Right kidney (tissue), 1 donor: Measurements from ENCODE around the gene NUDT13.
A peak's percentile ranks its signal among the peaks of the same experiment; 100 is the strongest.
"Not testable (repeated sequence)": the region's sequence is repeated elsewhere in the genome, so short reads cannot be mapped to it uniquely, and the experiment has no call there.

Experiments used
- DNase-seq: peaks from one replicate; pipeline ENCODE4 v3.0.0-alpha.2; 2016

NUDT13 gene

GRCh38 chr10:73099141-73099540 lies 11.1 kb upstream of the NUDT13 start:
- DNase-seq = no peak

DNA sequence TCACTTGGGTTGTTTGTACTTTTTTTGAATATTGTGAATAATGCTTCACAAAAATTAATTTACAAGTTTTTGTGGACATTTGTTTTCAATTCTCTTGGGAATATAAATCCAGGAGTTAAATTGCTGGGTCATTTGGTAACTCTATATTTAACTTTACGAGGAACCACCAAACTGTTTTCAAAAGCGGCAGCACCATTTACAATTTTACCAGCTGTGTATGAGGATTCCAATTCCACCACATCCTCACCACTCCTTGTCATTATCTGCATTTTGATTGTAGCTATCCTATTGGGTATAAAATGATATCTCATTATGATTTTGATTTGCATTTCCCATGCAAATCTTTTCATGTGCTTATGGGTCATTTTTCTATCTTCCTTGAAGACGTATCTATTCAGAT lies 4.0 kb upstream of the NUDT13 start:
- no peak for DNase-seq

DNA sequence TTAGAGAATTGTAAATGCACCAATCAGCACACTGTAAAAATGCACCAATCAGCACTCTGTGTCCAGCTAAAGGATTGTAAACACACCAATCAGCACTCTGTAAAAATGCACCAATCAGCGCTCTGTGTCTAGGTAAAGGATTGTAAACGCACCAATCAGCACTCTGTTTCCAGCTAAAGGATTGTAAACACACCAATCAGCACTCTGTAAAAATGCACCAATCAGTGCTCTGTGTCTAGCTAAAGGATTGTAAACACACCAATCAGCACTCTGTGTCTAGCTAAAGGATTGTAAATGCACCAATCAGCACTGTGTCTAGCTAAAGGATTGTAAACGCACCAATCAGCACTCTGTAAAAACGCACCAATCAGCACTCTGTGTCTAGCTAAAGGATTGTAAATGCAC lies 1.0 kb upstream of the NUDT13 start:
- not testable (repeated sequence) for DNase-seq

DNA sequence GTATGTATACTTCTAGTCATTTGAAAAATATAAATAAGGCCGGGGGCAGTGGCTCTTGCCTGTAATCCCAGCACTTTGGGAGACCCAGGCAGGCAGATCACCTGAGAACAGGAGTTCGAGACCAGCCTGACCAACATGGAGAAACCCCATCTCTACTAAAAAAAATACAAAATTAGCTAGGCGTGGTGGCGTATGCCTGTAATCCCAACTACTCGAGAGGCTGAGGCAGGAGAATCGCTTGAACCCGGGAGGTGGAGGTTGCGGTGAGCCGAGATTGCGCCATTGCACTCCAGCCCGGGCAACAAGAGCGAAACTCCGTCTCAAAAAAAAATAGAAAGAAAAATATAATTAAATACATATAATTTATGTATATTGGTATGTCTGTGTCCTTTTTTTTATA lies 1.8 kb downstream of the NUDT13 start:
- DNase-seq = not testable (repeated sequence)

GRCh38 chr10:73113551-73113950 lies 3.3 kb downstream of the NUDT13 start:
- DNase-seq = no peak

GRCh38 chr10:73116017-73116416 lies 5.8 kb downstream of the NUDT13 start:
- DNase-seq = no peak

- no peak for DNase-seq
These were observed 7.9 kb downstream of the NUDT13 start for GRCh38 chr10:73117976-73118743.

GRCh38 chr10:73119457-73119856 lies 9.2 kb downstream of the NUDT13 start:
- no peak for DNase-seq

DNA sequence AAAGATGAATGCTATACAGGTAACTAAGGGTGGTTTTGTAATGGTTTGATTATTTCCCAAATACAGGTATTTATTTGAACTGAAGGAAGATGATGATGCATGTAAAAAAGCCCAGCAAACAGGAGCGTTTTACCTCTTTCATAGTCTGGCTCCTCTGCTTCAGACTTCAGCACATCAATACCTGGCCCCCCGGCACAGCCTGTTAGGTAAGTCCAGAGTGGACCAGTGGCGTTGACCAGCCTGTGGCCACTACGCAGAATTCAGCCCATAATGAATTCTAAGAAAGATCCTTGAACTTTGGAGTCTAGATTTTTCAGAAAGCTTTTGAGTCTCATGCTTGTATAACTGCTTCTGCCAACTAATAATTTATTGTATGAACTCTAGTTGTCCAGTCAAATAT lies 9.7 kb downstream of the NUDT13 start:
- no peak for DNase-seq

DNA sequence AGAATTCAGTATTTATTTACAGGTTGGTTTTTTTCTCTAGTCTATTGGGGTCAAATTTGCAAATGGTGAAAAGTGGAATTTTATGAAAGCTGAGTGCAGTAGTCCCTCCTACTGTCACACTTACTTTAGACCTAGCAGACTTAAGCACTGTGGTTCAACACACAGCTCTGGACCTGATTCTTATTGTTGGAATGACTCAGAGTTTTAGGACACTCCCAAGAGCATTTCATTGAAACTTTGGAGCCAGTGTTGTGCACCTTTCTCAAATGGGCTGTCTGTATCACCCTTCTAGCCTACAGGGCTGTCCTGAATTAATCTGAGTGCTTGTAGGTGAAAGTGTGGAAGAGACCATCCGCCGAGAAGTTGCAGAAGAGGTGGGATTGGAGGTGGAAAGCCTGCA lies 16.1 kb downstream of the NUDT13 start:
- no peak for DNase-seq

GRCh38 chr10:73131301-73131700 lies 21.0 kb downstream of the NUDT13 start:
- no peak for DNase-seq

DNA sequence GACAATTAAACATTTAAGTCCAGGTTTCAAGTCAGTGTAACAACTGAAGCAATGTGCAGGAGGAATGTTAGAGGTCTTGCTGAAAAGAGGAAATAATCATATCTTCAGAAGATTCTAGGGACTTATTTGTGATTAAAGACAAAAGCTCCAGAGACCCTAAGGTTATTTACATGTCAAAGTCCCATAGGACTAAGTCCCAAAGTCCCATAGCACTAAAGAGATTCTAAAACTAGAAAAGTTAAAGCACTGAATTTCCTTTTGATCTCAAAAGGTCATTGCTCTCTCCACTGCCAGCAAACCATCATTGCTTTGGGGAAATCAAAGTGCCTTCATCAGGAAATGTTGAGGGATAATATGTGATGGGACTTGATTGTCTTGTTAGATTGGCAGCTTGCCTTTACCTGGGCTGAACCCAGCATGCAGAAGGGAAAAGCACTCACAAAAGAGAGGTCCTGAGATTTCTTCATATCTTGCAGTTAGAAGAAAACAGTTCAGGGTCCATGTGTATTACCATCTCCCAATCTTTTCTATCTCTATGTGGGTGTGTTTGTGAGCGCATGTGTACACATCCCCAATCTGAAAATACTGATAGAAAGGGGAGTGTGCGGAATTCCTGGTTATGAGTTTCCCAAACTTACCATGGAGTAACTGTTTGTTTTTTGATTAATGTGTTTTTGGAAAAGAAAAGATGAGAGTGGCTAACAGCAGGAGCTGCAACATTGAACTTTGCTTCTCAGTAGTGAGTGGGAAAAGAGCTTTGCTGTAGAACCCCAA lies 21.8 kb downstream of the NUDT13 start:
- DNase-seq = no peak

- no peak for DNase-seq
These were observed 24.5 kb downstream of the NUDT13 start for GRCh38 chr10:73134727-73135126.

DNA sequence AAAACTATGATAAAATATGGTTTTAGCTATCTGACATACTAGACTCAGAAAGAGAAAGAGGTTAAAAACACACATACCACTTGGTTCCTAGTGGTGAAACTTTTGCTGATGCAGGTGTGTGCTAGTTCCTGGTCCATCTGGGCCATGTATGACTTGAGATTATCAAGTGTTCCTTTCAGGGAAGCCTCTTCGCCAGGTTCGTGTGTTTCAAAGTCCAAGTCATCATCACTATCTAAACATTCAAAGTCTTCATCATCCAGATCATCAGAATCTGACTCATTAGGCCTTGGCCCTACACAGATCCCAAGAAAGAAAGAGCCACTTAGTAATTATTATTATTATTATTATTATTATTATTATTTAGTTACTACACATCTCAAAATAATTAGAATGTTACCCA lies 26.4 kb downstream of the NUDT13 start:
- DNase-seq = no peak

DNA sequence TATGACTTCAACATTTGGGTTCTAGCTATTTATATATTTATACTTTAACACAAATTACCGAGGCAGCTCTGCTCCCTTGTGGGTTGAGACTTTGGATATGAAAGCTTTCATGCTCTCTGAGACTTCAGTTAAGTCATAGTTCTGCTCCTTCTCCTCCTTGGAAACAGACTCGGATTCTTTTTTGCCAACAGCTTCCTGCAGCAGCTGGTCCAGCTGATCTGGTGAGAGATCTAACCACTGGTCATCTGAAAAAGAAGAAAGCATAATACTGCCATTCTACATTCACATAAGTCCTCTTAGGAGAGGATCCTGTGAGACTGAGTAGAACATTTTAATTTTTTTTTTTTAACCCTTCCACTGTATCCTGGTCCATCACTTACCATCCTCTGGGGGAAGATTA lies 29.0 kb downstream of the NUDT13 start:
- no peak for DNase-seq

GRCh38 chr10:73141603-73142002 lies 31.3 kb downstream of the NUDT13 start:
- DNase-seq = no peak

- DNase-seq = not testable (repeated sequence)
These were observed 40.6 kb downstream of the NUDT13 start for GRCh38 chr10:73150633-73151413.

- no peak for DNase-seq
These were observed 41.8 kb downstream of the NUDT13 start for GRCh38 chr10:73152009-73152408.

GRCh38 chr10:73156054-73156453 lies 45.8 kb downstream of the NUDT13 start:
- no peak for DNase-seq

GRCh38 chr10:73159038-73159648 lies 48.9 kb downstream of the NUDT13 start:
- DNase-seq = peak; percentile 22

- no peak for DNase-seq
These were observed 50.8 kb downstream of the NUDT13 start for GRCh38 chr10:73161079-73161478.

GRCh38 chr10:73161662-73162061 lies 51.4 kb downstream of the NUDT13 start:
- DNase-seq = no peak

- no peak for DNase-seq
These were observed 52.8 kb downstream of the NUDT13 start for GRCh38 chr10:73163096-73163495.
